Vagina (tissue), 2 donors: Measurements from ENCODE around the gene INTS7.

ENCODE experiments used
- POLR2A ChIP-seq, 2 donors: fragments of 450-650 bp; IDR thresholded peaks; one replicate each; pipeline ENCODE4 v1.6.1; 2017; ENCODE audit warnings: antibody characterized with exemption in 2 of 2, mild to moderate bottlenecking in 2 of 2, moderate library complexity in 2 of 2
- TF ChIP-seq, protein P1 (sequence below), 3 experiments: fragments of 450-650 bp in 2 of 3; fragments of 200-600 bp in 1 of 3; sonication (generic) in 1 of 3; IDR thresholded peaks; one replicate each; pipeline ENCODE4 v1.5.1; 2017 to 2019; ENCODE audit warnings: antibody characterized with exemption in 3 of 3, mild to moderate bottlenecking in 2 of 3, moderate library complexity in 2 of 3

DNA sequence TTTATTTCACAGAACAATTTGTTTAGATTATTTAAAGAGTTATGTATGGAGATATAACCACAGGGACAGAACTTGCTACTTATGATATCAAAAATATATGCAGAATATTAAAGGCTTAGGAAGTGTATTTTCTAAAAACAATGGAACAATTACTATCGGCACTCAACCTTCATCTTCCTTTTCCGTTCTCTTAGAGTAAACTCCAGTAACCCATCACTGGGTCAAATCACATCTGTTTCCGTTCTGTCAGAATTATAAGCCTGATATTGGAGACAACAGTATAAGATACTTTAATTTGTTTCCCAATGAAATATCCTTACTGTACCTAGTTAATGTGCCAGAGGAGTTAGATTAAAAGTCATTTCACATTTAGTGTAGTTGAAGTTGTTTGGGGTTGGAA lies 32.4 kb upstream of the INTS7 start:
- TF ChIP-seq, protein P1, sequence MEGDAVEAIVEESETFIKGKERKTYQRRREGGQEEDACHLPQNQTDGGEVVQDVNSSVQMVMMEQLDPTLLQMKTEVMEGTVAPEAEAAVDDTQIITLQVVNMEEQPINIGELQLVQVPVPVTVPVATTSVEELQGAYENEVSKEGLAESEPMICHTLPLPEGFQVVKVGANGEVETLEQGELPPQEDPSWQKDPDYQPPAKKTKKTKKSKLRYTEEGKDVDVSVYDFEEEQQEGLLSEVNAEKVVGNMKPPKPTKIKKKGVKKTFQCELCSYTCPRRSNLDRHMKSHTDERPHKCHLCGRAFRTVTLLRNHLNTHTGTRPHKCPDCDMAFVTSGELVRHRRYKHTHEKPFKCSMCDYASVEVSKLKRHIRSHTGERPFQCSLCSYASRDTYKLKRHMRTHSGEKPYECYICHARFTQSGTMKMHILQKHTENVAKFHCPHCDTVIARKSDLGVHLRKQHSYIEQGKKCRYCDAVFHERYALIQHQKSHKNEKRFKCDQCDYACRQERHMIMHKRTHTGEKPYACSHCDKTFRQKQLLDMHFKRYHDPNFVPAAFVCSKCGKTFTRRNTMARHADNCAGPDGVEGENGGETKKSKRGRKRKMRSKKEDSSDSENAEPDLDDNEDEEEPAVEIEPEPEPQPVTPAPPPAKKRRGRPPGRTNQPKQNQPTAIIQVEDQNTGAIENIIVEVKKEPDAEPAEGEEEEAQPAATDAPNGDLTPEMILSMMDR (IDR thresholded peaks at IDR 0.05), result no peak
- no peak for TF ChIP-seq POLR2A (IDR thresholded peaks at IDR 0.05)
